ENCODE measurements around the gene CD38. TPM values are rescaled to one million over a fixed set of nuclear protein-coding genes. Genes with fewer than 3 reads are reported as not detected.

Gene CD38
- total RNA-seq, 5 donors from 2014 or later (not counting 1 experiment from before 2014, with no cell fraction given) = 4.3 to 22.8 (median 5.0) TPM

- Histone ChIP-seq H3K9me3 (no peaks in the 10 kb centered on the region), H3K27me3 (replicated peaks in 1 of 2; ENCODE audit: control insufficient read depth in 2 of 2, extremely low read depth in 1 of 2, insufficient read depth in 2 of 2, low read length in 1 of 2) (no peaks in the 10 kb centered on the region), H3K4me1 (ENCODE audit: control insufficient read depth in 1 of 2, extremely low read depth in 1 of 2, insufficient read depth in 2 of 2, low read length in 2 of 2) (peaks cover 3 to 24% of the 10 kb centered on the region in 2 experiments), H3K27ac (ENCODE audit: low read length) (no peak overlapping the region), H3K36me3 (ENCODE audit: control insufficient read depth in 2 of 2, extremely low read depth in 1 of 2, insufficient read depth in 1 of 2, low read length in 1 of 2) (no peaks in the 10 kb centered on the region), H3K4me3 (ENCODE audit: control insufficient read depth in 1 of 2, extremely low read depth in 1 of 2, low read length in 1 of 2) (no peak overlapping the region)
- peak in 1 of 35 experiments; percentile 6 for DNase-seq
- no peaks in the 10 kb centered on the region for H3K9me3 Mint-ChIP-seq
- peaks cover 21 to 51% (median 33%) of the 10 kb centered on the region in 3 donors for H3K4me1 Mint-ChIP-seq
- H3K36me3 Mint-ChIP-seq = no peaks in the 10 kb centered on the region
- ChIA-PET CTCF (interaction anchor here in 1 of 2 donors (0.8 to 1.4 kb wide), 2 partner anchors 11 to 43 kb away, joined by 3 read pairs; no protein-coding TSS in a partner anchor), POLR2A (no interaction called here)
- ATAC-seq (replicated peaks in 1 of 4) = no peak
- H3K4me3 Mint-ChIP-seq = peak overlapping the region in 2 of 3 donors; percentile 2 to 6
- H3K27ac Mint-ChIP-seq = peak overlapping the region in 1 of 2 donors; percentile 4
- H3K27me3 Mint-ChIP-seq = no peaks in the 10 kb centered on the region
- 34% methylated on average over 3 of the region's 5 CpGs for WGBS (ENCODE audit: insufficient coverage)
Observed at GRCh38 chr4:15809058-15809457, 30.9 kb downstream of the CD38 start.

GRCh38 chr4:15809466-15809865 is 31.3 kb downstream of the CD38 start:
- POLR2A ChIA-PET = no interaction called here
- ATAC-seq (replicated peaks in 1 of 4) (no peak), DNase-seq (no peak)

DNA sequence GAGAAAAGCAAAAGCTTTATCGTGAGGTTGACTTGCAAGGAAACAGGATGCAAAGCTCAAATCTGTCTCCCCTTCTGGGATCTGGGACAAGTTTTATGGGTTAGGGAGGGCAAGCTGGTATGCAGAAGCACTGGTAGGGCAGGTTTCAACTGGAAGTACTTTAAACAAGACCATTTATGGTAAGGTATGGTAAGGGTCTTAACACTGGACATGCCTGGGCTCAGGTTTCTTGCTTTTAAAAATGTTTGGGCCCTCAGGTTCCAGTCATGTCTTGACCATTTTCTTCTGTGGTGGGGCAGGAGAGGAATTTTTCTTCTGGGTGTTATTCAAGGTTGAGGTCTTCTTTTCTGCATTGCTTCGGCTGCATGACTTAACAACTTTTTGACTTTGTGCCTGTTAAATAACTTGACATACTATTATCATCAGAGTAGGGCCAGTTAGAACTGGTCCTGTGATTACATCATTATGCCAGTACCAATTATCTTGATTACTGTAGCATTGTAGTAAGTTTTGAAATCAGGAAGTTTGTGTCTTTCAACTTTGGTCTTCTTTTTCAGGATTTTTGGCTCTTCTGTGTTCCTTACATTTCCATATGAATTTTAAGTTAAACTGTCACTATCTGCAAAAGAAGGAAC is 33.7 kb downstream of the CD38 start:
- H3K4me1 Mint-ChIP-seq = peaks cover 15 to 38% (median 21%) of the 10 kb centered on the region in 3 donors
- 100% methylated on average over 1 of the region's 2 CpGs for WGBS (ENCODE audit: insufficient coverage)
- H3K4me3 ChIP-seq (ENCODE audit: control insufficient read depth in 1 of 2, extremely low read depth in 1 of 2, low read length in 1 of 2) = no peak overlapping the region
- no peaks in the 10 kb centered on the region for H3K36me3 ChIP-seq (ENCODE audit: control insufficient read depth in 2 of 2, extremely low read depth in 1 of 2, insufficient read depth in 1 of 2, low read length in 1 of 2)
- no peaks in the 10 kb centered on the region for H3K27me3 ChIP-seq (replicated peaks in 1 of 2; ENCODE audit: control insufficient read depth in 2 of 2, extremely low read depth in 1 of 2, insufficient read depth in 2 of 2, low read length in 1 of 2)
- H3K4me1 ChIP-seq (ENCODE audit: control insufficient read depth in 1 of 2, extremely low read depth in 1 of 2, insufficient read depth in 2 of 2, low read length in 2 of 2) = peaks cover 3 to 15% of the 10 kb centered on the region in 2 experiments
- H3K36me3 Mint-ChIP-seq = no peaks in the 10 kb centered on the region
- no peak overlapping the region for H3K4me3 Mint-ChIP-seq
- H3K9me3 Mint-ChIP-seq = no peaks in the 10 kb centered on the region
- H3K9me3 ChIP-seq = no peaks in the 10 kb centered on the region
- ATAC-seq (replicated peaks in 1 of 4) = no peak
- CTCF ChIA-PET = interaction anchor here (0.6 kb wide), 2 partner anchors 352 to 361 kb away, joined by 3 read pairs; no protein-coding TSS in a partner anchor
- POLR2A ChIA-PET = no interaction called here
- DNase-seq = no peak
- H3K27ac ChIP-seq (ENCODE audit: low read length) = no peak overlapping the region
- H3K27me3 Mint-ChIP-seq = no peaks in the 10 kb centered on the region
- H3K27ac Mint-ChIP-seq = no peak overlapping the region

More at GRCh38 chr4:15809466-15809865, 31.3 kb downstream of the CD38 start:
- peaks cover 21 to 51% (median 33%) of the 10 kb centered on the region in 3 donors for H3K4me1 Mint-ChIP-seq
- H3K9me3 Mint-ChIP-seq = no peaks in the 10 kb centered on the region
- CTCF ChIA-PET = interaction anchor here (0.7 to 1.5 kb wide), 4 partner anchors 10 to 114 kb away, joined by 3 to 5 read pairs (median 3); no protein-coding TSS in a partner anchor
- 89% methylated on average over 4 of the region's 5 CpGs for WGBS (ENCODE audit: insufficient coverage)
- Histone ChIP-seq H3K36me3 (ENCODE audit: control insufficient read depth in 2 of 2, extremely low read depth in 1 of 2, insufficient read depth in 1 of 2, low read length in 1 of 2) (no peaks in the 10 kb centered on the region), H3K4me3 (ENCODE audit: control insufficient read depth in 1 of 2, extremely low read depth in 1 of 2, low read length in 1 of 2) (no peak overlapping the region), H3K4me1 (ENCODE audit: control insufficient read depth in 1 of 2, extremely low read depth in 1 of 2, insufficient read depth in 2 of 2, low read length in 2 of 2) (peaks cover 3 to 24% of the 10 kb centered on the region in 2 experiments), H3K27me3 (replicated peaks in 1 of 2; ENCODE audit: control insufficient read depth in 2 of 2, extremely low read depth in 1 of 2, insufficient read depth in 2 of 2, low read length in 1 of 2) (no peaks in the 10 kb centered on the region), H3K27ac (ENCODE audit: low read length) (no peak overlapping the region), H3K9me3 (no peaks in the 10 kb centered on the region)
- no peaks in the 10 kb centered on the region for H3K27me3 Mint-ChIP-seq
- H3K27ac Mint-ChIP-seq = no peak overlapping the region
- no peaks in the 10 kb centered on the region for H3K36me3 Mint-ChIP-seq
- H3K4me3 Mint-ChIP-seq = peak overlapping the region in 1 of 3 donors; percentile 6

GRCh38 chr4:15832523-15833451 is 54.7 kb downstream of the CD38 start:
- Histone ChIP-seq H3K4me3 (ENCODE audit: control insufficient read depth in 1 of 2, extremely low read depth in 1 of 2, low read length in 1 of 2) (no peak overlapping the region), H3K27me3 (replicated peaks in 1 of 2; ENCODE audit: control insufficient read depth in 2 of 2, extremely low read depth in 1 of 2, insufficient read depth in 2 of 2, low read length in 1 of 2) (no peaks in the 10 kb centered on the region), H3K4me1 (ENCODE audit: control insufficient read depth in 1 of 2, extremely low read depth in 1 of 2, insufficient read depth in 2 of 2, low read length in 2 of 2) (peaks cover 0 to 6% of the 10 kb centered on the region in 2 experiments), H3K9me3 (no peaks in the 10 kb centered on the region), H3K27ac (ENCODE audit: low read length) (no peak overlapping the region), H3K36me3 (ENCODE audit: control insufficient read depth in 2 of 2, extremely low read depth in 1 of 2, insufficient read depth in 1 of 2, low read length in 1 of 2) (peaks cover 0 to 17% of the 10 kb centered on the region in 2 donors)
- H3K36me3 Mint-ChIP-seq = peaks cover 40% of the 10 kb centered on the region
- H3K9me3 Mint-ChIP-seq = peaks cover 0 to 7% (median 5%) of the 10 kb centered on the region in 3 donors
- 89% methylated on average over 1 of the region's 3 CpGs for WGBS (ENCODE audit: insufficient coverage)
- ATAC-seq (replicated peaks in 1 of 4) = no peak
- H3K27ac Mint-ChIP-seq = no peak overlapping the region
- ChIA-PET CTCF (no interaction called here), POLR2A (no interaction called here)
- H3K27me3 Mint-ChIP-seq = no peaks in the 10 kb centered on the region
- H3K4me1 Mint-ChIP-seq = peaks cover 0 to 6% (median 4%) of the 10 kb centered on the region in 3 donors
- H3K4me3 Mint-ChIP-seq = no peak overlapping the region
- no peak for DNase-seq

DNA sequence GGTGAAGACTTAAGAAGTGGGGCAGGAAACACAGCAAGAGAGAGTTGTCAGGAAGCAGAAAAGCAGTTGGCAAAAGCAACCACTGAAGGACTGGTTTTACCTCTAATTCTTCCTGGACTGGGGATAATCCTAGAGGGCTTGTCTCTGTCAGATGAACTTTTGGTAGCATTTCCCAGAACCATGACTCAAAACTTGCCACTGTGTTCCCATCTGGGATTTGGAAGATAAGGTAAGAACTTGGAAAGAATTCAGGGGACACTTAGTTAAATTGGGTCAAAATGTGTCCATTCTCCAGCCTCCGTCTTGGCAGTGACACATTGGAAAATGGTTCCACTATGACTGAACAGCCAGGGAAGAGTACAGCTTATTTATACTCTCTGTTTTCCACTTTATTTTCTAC is 55.7 kb downstream of the CD38 start:
- peaks cover 0 to 17% of the 10 kb centered on the region in 2 donors for H3K36me3 ChIP-seq (ENCODE audit: control insufficient read depth in 2 of 2, extremely low read depth in 1 of 2, insufficient read depth in 1 of 2, low read length in 1 of 2)
- ChIA-PET CTCF (no interaction called here), POLR2A (no interaction called here)
- H3K9me3 ChIP-seq = no peaks in the 10 kb centered on the region
- ATAC-seq (replicated peaks in 1 of 4) (no peak), DNase-seq (no peak)
- WGBS (ENCODE audit: insufficient coverage) = no CpG with 5 or more reads among the region's 1 CpG
- no peaks in the 10 kb centered on the region for H3K27me3 ChIP-seq (replicated peaks in 1 of 2; ENCODE audit: control insufficient read depth in 2 of 2, extremely low read depth in 1 of 2, insufficient read depth in 2 of 2, low read length in 1 of 2)
- no peak overlapping the region for H3K4me3 ChIP-seq (ENCODE audit: control insufficient read depth in 1 of 2, extremely low read depth in 1 of 2, low read length in 1 of 2)
- H3K27ac ChIP-seq (ENCODE audit: low read length) = no peak overlapping the region
- H3K27ac Mint-ChIP-seq = no peak overlapping the region
- H3K9me3 Mint-ChIP-seq = peaks cover 0 to 7% (median 5%) of the 10 kb centered on the region in 3 donors
- no peaks in the 10 kb centered on the region for H3K27me3 Mint-ChIP-seq
- peaks cover 0 to 6% (median 5%) of the 10 kb centered on the region in 3 donors for H3K4me1 Mint-ChIP-seq
- H3K36me3 Mint-ChIP-seq = peaks cover 34% of the 10 kb centered on the region
- peaks cover 0 to 6% of the 10 kb centered on the region in 2 experiments for H3K4me1 ChIP-seq (ENCODE audit: control insufficient read depth in 1 of 2, extremely low read depth in 1 of 2, insufficient read depth in 2 of 2, low read length in 2 of 2)
- no peak overlapping the region for H3K4me3 Mint-ChIP-seq

- Mint-ChIP-seq H3K4me3 (no peak overlapping the region), H3K27ac (no peak overlapping the region), H3K4me1 (peaks cover 0 to 5% (median 0%) of the 10 kb centered on the region in 3 donors), H3K36me3 (peaks cover 30% of the 10 kb centered on the region), H3K9me3 (no peaks in the 10 kb centered on the region), H3K27me3 (no peaks in the 10 kb centered on the region)
- Histone ChIP-seq H3K27ac (ENCODE audit: low read length) (no peak overlapping the region), H3K4me1 (ENCODE audit: control insufficient read depth in 1 of 2, extremely low read depth in 1 of 2, insufficient read depth in 2 of 2, low read length in 2 of 2) (peaks cover 0 to 6% of the 10 kb centered on the region in 2 experiments), H3K9me3 (no peaks in the 10 kb centered on the region), H3K4me3 (ENCODE audit: control insufficient read depth in 1 of 2, extremely low read depth in 1 of 2, low read length in 1 of 2) (no peak overlapping the region), H3K27me3 (replicated peaks in 1 of 2; ENCODE audit: control insufficient read depth in 2 of 2, extremely low read depth in 1 of 2, insufficient read depth in 2 of 2, low read length in 1 of 2) (no peaks in the 10 kb centered on the region), H3K36me3 (ENCODE audit: control insufficient read depth in 2 of 2, extremely low read depth in 1 of 2, insufficient read depth in 1 of 2, low read length in 1 of 2) (peaks cover 0 to 26% of the 10 kb centered on the region in 2 donors)
- DNase-seq (no peak), ATAC-seq (replicated peaks in 1 of 4) (no peak)
- CTCF ChIA-PET = no interaction called here
- POLR2A ChIA-PET = no interaction called here
Observed at GRCh38 chr4:15836362-15836761, 58.2 kb downstream of the CD38 start.
